Colonic mucosa (tissue), 4 donors: ENCODE results near the gene SCD5. TPM values are rescaled to one million over a fixed set of nuclear protein-coding genes. Genes with fewer than 3 reads are reported as not detected.

Experiments
- DNase-seq: peaks from one replicate; pipeline ENCODE4 v3.0.0-alpha.2; 2020
- H3K27ac ChIP-seq: fragments of 200-600 bp; one replicate; pipeline ENCODE4 v1.8.0; 2021
- H3K27me3 ChIP-seq: fragments of 200-600 bp; one replicate; pipeline ENCODE4 v1.8.0; 2021
- H3K36me3 ChIP-seq: fragments of 200-600 bp; one replicate; pipeline ENCODE4 v1.8.0; 2021
- H3K4me1 ChIP-seq: fragments of 200-600 bp; one replicate; pipeline ENCODE4 v1.8.0; 2021; ENCODE audit warnings: mild to moderate bottlenecking
- H3K4me3 ChIP-seq: fragments of 200-600 bp; one replicate; pipeline ENCODE4 v1.8.0; 2021
- H3K9ac ChIP-seq, 2 donors: one replicate each; pipeline ENCODE4 v1.7.0; 2013; ENCODE audit warnings: control low read depth in 2 of 2, low read depth in 2 of 2, low read length in 2 of 2
- H3K9me3 ChIP-seq: fragments of 200-600 bp; one replicate; pipeline ENCODE4 v1.8.0; 2021
- intact Hi-C: fragments of 100-400 bp; cut with DNase I; formaldehyde crosslinking; loops from one replicate; pipeline ENCODE4 v1.14.1; 2022
- total RNA-seq, 2 donors: library from RNA; stranded (reverse); fragmentation: NEBNext Ultra II Directional in 1 of 2; extraction: Animal tissue kit (Norgen Biotek cat#: 25700) in 1 of 2; gene quantifications; one replicate each; pipeline ENCODE4 v1.2.1, GENCODE V29; 2021
- TF ChIP-seq, protein P1 (sequence below): fragments of 200-600 bp; IDR thresholded peaks from one replicate; pipeline ENCODE4 v1.8.0; 2022; ENCODE audit warnings: antibody characterized with exemption, mild to moderate bottlenecking
- donor health status: healthy.
- donor health status: DM: no; HTN: no; CAD: no.
- donor health status: DM: no; HTN: no; CAD: no.

The SCD5 gene
- total RNA-seq, 2 donors from 2014 or later, result 2.8 to 4.4 TPM

DNA sequence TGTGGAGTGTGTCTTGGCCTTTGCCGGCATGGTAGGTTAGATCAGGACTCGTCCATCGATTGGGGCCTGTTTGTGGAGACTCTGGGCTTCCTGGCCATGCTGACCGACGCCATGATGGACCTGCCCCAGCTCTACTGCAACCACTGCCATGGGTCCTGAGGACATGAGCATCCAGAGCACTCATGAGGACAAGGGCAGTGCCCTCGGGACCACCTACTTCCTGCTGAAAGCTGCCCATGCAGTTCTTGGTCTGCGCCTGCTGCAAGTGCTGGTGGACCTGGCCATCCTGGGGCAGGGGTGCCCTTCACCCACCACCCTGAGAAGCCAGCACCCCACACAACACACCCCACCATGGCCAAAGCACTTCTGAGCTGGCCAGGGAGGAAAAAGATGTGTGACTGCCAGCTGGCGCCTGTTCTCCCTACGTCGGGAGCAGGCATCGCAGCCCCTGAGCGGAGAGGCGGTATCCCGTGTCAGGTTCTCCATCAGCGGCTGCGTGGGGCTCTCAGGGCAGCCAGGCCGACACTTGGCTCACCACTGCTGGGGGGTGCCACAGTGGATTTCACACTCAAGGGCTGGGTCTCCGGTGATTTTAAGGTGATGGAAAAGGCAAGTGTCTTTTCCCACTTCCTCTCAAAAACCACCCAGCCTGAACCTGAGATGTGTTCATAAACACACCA lies 106.4 kb downstream of the SCD5 start:
- H3K9me3 ChIP-seq, result no peaks in the 10 kb centered on the region
- H3K9ac ChIP-seq, result no peak overlapping the region
- no peaks in the 10 kb centered on the region for H3K27me3 ChIP-seq
- intact Hi-C loops, result no loop called here
- TF ChIP-seq, protein P1, sequence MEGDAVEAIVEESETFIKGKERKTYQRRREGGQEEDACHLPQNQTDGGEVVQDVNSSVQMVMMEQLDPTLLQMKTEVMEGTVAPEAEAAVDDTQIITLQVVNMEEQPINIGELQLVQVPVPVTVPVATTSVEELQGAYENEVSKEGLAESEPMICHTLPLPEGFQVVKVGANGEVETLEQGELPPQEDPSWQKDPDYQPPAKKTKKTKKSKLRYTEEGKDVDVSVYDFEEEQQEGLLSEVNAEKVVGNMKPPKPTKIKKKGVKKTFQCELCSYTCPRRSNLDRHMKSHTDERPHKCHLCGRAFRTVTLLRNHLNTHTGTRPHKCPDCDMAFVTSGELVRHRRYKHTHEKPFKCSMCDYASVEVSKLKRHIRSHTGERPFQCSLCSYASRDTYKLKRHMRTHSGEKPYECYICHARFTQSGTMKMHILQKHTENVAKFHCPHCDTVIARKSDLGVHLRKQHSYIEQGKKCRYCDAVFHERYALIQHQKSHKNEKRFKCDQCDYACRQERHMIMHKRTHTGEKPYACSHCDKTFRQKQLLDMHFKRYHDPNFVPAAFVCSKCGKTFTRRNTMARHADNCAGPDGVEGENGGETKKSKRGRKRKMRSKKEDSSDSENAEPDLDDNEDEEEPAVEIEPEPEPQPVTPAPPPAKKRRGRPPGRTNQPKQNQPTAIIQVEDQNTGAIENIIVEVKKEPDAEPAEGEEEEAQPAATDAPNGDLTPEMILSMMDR, result no peak
- DNase-seq, result no peak
- H3K4me1 ChIP-seq, result no peaks in the 10 kb centered on the region
- H3K4me3 ChIP-seq, result no peak overlapping the region
- H3K36me3 ChIP-seq, result no peaks in the 10 kb centered on the region
- no peak overlapping the region for H3K27ac ChIP-seq

GRCh38 chr4:82691431-82691830 lies 107.2 kb downstream of the SCD5 start:
- Histone ChIP-seq H3K4me3 (no peak overlapping the region), H3K27me3 (no peaks in the 10 kb centered on the region), H3K9ac (no peak overlapping the region), H3K27ac (no peak overlapping the region), H3K4me1 (no peaks in the 10 kb centered on the region), H3K9me3 (no peaks in the 10 kb centered on the region), H3K36me3 (no peaks in the 10 kb centered on the region)
- TF ChIP-seq, protein P1, result no peak
- intact Hi-C loops, result no loop called here
- DNase-seq, result no peak

DNA sequence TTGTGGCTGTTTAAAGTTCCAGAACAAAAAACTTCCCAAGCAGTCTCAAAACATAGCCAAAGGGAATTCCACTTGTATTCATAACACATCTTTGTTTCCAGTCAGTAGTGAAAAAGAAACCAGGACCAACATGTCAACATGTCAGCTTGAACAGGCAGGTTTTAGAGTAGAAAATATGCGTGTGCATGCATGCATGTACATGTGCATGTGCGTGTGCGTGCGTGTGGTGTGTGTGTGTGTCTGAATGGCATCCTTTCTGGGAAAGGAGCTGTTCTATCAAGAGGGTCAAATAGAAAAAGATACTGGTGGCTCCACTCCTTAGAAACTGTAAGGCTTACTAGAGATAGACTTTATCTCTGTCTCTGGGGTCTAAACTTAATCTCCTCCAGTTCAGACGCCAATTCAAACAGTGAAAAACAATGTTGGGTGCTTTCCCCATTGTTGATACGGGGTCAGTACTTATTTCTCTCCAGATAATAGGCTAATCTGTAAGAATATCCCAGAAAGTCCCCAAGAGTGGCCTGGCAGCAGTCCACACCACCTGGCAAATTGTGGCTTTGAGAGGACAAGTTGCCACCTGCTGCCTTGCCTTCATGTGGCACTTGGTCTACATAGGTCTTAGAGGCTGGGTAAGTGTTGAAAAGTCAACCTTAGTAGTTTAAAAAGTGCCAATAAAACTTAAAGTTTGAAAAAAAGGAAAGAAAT lies 110.4 kb downstream of the SCD5 start:
- DNase-seq, result no peak
- Histone ChIP-seq H3K36me3 (no peaks in the 10 kb centered on the region), H3K27ac (no peak overlapping the region), H3K4me1 (no peaks in the 10 kb centered on the region), H3K9me3 (no peaks in the 10 kb centered on the region), H3K9ac (no peak overlapping the region), H3K4me3 (no peak overlapping the region), H3K27me3 (no peaks in the 10 kb centered on the region)
- intact Hi-C loops, result no loop called here
- TF ChIP-seq, protein P1, result no peak

DNA sequence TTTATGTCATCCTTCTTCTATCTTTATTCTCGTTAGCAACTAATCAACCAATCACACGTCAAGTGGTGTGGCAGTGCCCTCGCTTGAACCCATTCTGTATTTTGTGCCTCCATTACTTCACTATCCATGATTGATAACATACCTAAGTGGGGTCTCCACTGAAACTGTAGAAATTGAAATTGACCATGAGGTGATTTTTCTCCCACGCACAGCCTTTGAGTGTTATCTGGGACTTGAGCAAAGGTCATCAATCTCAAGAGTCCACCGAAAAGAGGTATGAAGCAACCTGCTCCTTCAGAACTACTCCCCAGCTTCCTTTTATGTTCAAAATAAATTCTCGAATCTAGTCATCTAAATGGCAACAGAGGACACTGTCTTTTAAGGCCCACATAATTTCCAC lies 111.1 kb downstream of the SCD5 start:
- H3K27me3 ChIP-seq, result no peaks in the 10 kb centered on the region
- H3K4me1 ChIP-seq, result no peaks in the 10 kb centered on the region
- H3K9ac ChIP-seq, result no peak overlapping the region
- no peaks in the 10 kb centered on the region for H3K9me3 ChIP-seq
- no peak for DNase-seq
- intact Hi-C loops, result no loop called here
- no peak overlapping the region for H3K4me3 ChIP-seq
- TF ChIP-seq, protein P1, result no peak
- H3K27ac ChIP-seq, result no peak overlapping the region
- H3K36me3 ChIP-seq, result no peaks in the 10 kb centered on the region

GRCh38 chr4:82681754-82682153 lies 116.8 kb downstream of the SCD5 start:
- Histone ChIP-seq H3K9ac (no peak overlapping the region), H3K27ac (no peak overlapping the region), H3K4me1 (no peaks in the 10 kb centered on the region), H3K27me3 (no peaks in the 10 kb centered on the region), H3K9me3 (no peaks in the 10 kb centered on the region), H3K36me3 (no peaks in the 10 kb centered on the region), H3K4me3 (no peak overlapping the region)
- intact Hi-C loops, result no loop called here
- TF ChIP-seq, protein P1, result no peak
- no peak for DNase-seq
